Tibial artery (tissue), 4 donors: ENCODE data around the gene ZBTB7A.

Experiments used
- DNase-seq, 2 donors: peaks; one replicate each; pipeline ENCODE4 v3.0.0-alpha.2; 2019
- H3K27ac ChIP-seq, 2 donors: fragments of 200-600 bp; sonication (generic) in 1 of 2; 1 replicate in 1 of 2; 2 replicates in 1 of 2; pipeline ENCODE4 v1.5.1; 2018 to 2019; ENCODE audit warnings: mild to moderate bottlenecking in 1 of 2
- H3K27me3 ChIP-seq, 2 donors: fragments of 200-600 bp; sonication (generic) in 1 of 2; one replicate each; pipeline versions ENCODE4 v1.5.1 to v1.6.0; 2016 to 2019
- H3K36me3 ChIP-seq, 3 donors: fragments of 200-600 bp; sonication (generic) in 2 of 3; one replicate each; pipeline ENCODE4 v1.5.1; 2016 to 2019; ENCODE audit warnings: mild to moderate bottlenecking in 2 of 3
- H3K4me1 ChIP-seq, 4 donors: fragments of 200-600 bp; sonication (generic) in 2 of 4; 1 replicate in 3 of 4; 2 replicates in 1 of 4; pipeline ENCODE4 v1.5.1; 2016 to 2019
- H3K4me3 ChIP-seq, 2 donors: fragments of 200-600 bp; sonication (generic) in 1 of 2; 1 replicate in 1 of 2; 2 replicates in 1 of 2; pipeline ENCODE4 v1.5.1; 2018 to 2019; ENCODE audit warnings: mild to moderate bottlenecking in 2 of 2
- H3K9me3 ChIP-seq, 3 donors: fragments of 200-600 bp; sonication (generic) in 1 of 3; one replicate each; pipeline ENCODE4 v1.5.1; 2016 to 2019
- intact Hi-C: fragments of 100-400 bp; cut with DNase I; formaldehyde crosslinking; loops from one replicate; pipeline ENCODE4 v1.15.0; 2023; ENCODE audit warnings: low total_unique reads
- TF ChIP-seq, protein P1 (sequence below), 2 experiments: fragments of 200-600 bp in 1 of 2; fragments of 450-650 bp in 1 of 2; IDR thresholded peaks; one replicate each; pipeline ENCODE4 v1.5.1; 2017 to 2019; ENCODE audit warnings: antibody characterized with exemption in 2 of 2, mild to moderate bottlenecking in 1 of 2, moderate library complexity in 1 of 2

The ZBTB7A gene

DNA sequence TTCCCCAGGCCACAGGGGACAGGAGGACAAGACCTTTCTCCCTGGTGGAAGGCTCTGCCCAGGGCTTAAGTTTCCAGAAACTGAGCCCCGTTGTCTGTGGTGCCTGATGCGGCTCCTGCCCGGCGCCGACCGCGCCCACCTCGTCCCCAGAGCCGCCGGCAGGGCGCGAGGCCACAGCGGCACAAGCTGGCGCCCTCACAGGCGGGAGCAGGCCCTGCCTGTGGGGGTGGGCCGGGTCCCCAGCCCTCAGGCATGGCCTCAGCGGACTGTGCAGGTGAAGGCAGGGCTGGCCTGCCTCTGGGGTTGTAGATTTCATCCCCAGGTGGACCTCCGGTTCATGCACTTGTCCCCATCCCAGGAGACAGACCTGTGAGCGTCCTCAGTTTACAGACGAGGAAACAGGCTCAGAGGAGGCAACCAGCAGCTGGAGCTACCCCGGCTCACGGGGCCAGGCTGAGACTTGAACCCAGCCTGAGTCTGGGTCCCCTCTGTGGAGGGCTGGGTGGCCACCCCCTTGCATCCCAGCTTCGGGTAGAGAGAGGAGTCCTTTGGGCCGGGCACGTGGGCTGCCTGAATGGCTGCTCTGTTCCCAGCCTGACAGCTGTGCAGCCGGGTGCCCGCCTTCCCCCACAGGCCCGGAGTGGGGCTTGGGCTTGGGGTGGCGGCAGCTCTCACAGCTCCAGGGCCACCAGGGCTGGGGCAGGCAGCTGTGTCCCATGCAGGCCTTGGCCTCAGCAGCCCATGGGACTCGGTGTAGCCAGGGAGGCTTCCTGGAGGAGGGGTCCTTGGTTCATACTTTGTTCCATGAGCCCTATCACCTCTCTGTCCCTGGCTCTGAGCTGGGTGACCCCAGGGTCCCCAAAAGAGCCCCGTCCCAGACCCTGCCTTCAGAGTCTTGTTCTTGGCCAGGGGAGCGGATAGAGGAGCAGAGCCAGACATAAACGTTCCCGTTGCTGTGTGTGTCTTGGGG, 32.4 kb downstream of the ZBTB7A start:
- intact Hi-C loops: no loop called here
- TF ChIP-seq, protein P1, sequence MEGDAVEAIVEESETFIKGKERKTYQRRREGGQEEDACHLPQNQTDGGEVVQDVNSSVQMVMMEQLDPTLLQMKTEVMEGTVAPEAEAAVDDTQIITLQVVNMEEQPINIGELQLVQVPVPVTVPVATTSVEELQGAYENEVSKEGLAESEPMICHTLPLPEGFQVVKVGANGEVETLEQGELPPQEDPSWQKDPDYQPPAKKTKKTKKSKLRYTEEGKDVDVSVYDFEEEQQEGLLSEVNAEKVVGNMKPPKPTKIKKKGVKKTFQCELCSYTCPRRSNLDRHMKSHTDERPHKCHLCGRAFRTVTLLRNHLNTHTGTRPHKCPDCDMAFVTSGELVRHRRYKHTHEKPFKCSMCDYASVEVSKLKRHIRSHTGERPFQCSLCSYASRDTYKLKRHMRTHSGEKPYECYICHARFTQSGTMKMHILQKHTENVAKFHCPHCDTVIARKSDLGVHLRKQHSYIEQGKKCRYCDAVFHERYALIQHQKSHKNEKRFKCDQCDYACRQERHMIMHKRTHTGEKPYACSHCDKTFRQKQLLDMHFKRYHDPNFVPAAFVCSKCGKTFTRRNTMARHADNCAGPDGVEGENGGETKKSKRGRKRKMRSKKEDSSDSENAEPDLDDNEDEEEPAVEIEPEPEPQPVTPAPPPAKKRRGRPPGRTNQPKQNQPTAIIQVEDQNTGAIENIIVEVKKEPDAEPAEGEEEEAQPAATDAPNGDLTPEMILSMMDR (IDR thresholded peaks at IDR 0.05): no peak
- no peaks in the 10 kb centered on the region for H3K9me3 ChIP-seq
- H3K27me3 ChIP-seq: no peaks in the 10 kb centered on the region
- H3K4me1 ChIP-seq: no peaks in the 10 kb centered on the region
- H3K27ac ChIP-seq: no peak overlapping the region
- DNase-seq: no peak
- H3K4me3 ChIP-seq: no peak overlapping the region
- peaks cover 30 to 90% (median 75%) of the 10 kb centered on the region in 3 donors for H3K36me3 ChIP-seq

GRCh38 chr19:4033028-4033956, 33.4 kb downstream of the ZBTB7A start:
- Histone ChIP-seq H3K36me3 (peaks cover 39 to 93% (median 78%) of the 10 kb centered on the region in 3 donors), H3K9me3 (no peaks in the 10 kb centered on the region), H3K4me1 (no peaks in the 10 kb centered on the region), H3K4me3 (no peak overlapping the region), H3K27ac (no peak overlapping the region), H3K27me3 (no peaks in the 10 kb centered on the region)
- DNase-seq: no peak
- TF ChIP-seq, protein P1 (IDR thresholded peaks at IDR 0.05): no peak
- intact Hi-C loops: no loop called here

DNA sequence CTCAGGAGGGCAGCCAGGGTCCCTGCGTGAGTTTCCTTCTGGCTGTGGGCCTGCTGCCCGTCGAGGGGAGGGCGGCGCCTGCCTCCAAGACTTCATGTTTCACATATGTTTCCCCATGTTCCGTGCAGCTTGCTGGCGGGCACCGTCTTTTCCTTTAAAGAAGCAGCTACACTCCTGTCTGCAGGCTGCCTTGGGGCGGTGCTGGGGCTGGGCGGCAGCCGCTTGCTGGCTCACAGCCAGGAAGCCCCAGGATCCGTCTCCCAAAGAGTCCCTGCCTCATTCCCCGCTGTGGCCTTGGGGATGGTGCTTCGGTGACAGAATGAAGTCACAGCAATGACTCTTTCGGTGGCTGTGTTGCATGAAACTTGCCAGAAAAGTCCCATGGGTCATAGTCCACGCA, 34.3 kb downstream of the ZBTB7A start:
- Histone ChIP-seq H3K4me3 (no peak overlapping the region), H3K4me1 (no peaks in the 10 kb centered on the region), H3K9me3 (no peaks in the 10 kb centered on the region), H3K27ac (no peak overlapping the region), H3K36me3 (peaks cover 41 to 93% (median 75%) of the 10 kb centered on the region in 3 donors), H3K27me3 (no peaks in the 10 kb centered on the region)
- TF ChIP-seq, protein P1 (IDR thresholded peaks at IDR 0.05): no peak
- DNase-seq: no peak
- intact Hi-C loops: no loop called here

GRCh38 chr19:4031420-4031819, 35.3 kb downstream of the ZBTB7A start:
- no peak overlapping the region for H3K4me3 ChIP-seq
- no peaks in the 10 kb centered on the region for H3K9me3 ChIP-seq
- no peak overlapping the region for H3K27ac ChIP-seq
- intact Hi-C loops: no loop called here
- DNase-seq: no peak
- H3K36me3 ChIP-seq: peaks cover 31 to 93% (median 67%) of the 10 kb centered on the region in 3 donors
- TF ChIP-seq, protein P1 (IDR thresholded peaks at IDR 0.05): no peak
- no peaks in the 10 kb centered on the region for H3K4me1 ChIP-seq
- no peaks in the 10 kb centered on the region for H3K27me3 ChIP-seq

- Histone ChIP-seq H3K4me1 (no peaks in the 10 kb centered on the region), H3K9me3 (no peaks in the 10 kb centered on the region), H3K36me3 (peaks cover 31 to 95% (median 71%) of the 10 kb centered on the region in 3 donors), H3K4me3 (no peak overlapping the region), H3K27me3 (no peaks in the 10 kb centered on the region), H3K27ac (no peak overlapping the region)
- intact Hi-C loops: no loop called here
- DNase-seq: no peak
- TF ChIP-seq, protein P1 (IDR thresholded peaks at IDR 0.05): no peak
Measured at GRCh38 chr19:4030981-4031380, 35.7 kb downstream of the ZBTB7A start.
